Ovary (tissue), 9 donors: ENCODE data around the gene CCNJL. TPM values are rescaled to one million over a fixed set of nuclear protein-coding genes. Genes with fewer than 3 reads are reported as not detected.

Experiments used
- DNase-seq, 5 donors: peaks; one replicate each; pipeline ENCODE4 v3.0.0-alpha.2; 2019 to 2020
- H3K27ac ChIP-seq, 2 donors: fragments of 200-600 bp; one replicate each; pipeline versions ENCODE4 v1.5.1 to v1.8.0; 2019 to 2022
- H3K27me3 ChIP-seq: fragments of 200-600 bp; one replicate; pipeline ENCODE4 v1.8.0; 2022
- H3K36me3 ChIP-seq: fragments of 200-600 bp; sonication (generic); one replicate; pipeline ENCODE4 v1.5.1; 2019
- H3K4me1 ChIP-seq: one replicate; pipeline ENCODE4 v1.8.1; 2013; ENCODE audit warnings: mild to moderate bottlenecking, moderate library complexity; ENCODE audit not compliant: insufficient read depth
- H3K4me3 ChIP-seq: fragments of 200-600 bp; sonication (generic); one replicate; pipeline ENCODE4 v1.5.1; 2017
- H3K9me3 ChIP-seq, 2 donors: fragments of 200-600 bp in 1 of 2; sonication (generic) in 1 of 2; one replicate each; pipeline versions ENCODE4 v1.5.1 to v1.8.1; 2013 to 2019; ENCODE audit warnings: mild to moderate bottlenecking in 1 of 2, moderate library complexity in 1 of 2
- CTCF ChIP-seq, 3 donors: fragments of 450-650 bp in 2 of 3; fragments of 200-600 bp in 1 of 3; IDR thresholded peaks; one replicate each; pipeline versions ENCODE4 v1.5.1 to v1.8.0; 2016 to 2022; ENCODE audit warnings: antibody characterized with exemption in 3 of 3, mild to moderate bottlenecking in 1 of 3
- EP300 ChIP-seq: sonication (generic); formaldehyde crosslinking; IDR thresholded peaks from one replicate; pipeline ENCODE4 v1.6.1; 2017; ENCODE audit warnings: antibody characterized with exemption
- POLR2A ChIP-seq: fragments of 450-650 bp; IDR thresholded peaks from one replicate; pipeline ENCODE4 v1.6.1; 2017; ENCODE audit warnings: antibody characterized with exemption, mild to moderate bottlenecking, moderate library complexity
- WGBS, 3 donors: extraction: QIAGEN DNeasy Blood & Tissue Kit in 1 of 3; methylation state at CpG; one replicate each; pipeline versions ENCODE4 v1.1.5 to v1.1.7; 2013 to 2017; 5-methylcytosine and 5-hydroxymethylcytosine counted together
- intact Hi-C, 4 donors: fragments of 100-400 bp; cut with DNase I; formaldehyde crosslinking; loops; one replicate each; pipeline versions ENCODE4 v1.11.0 to v1.15.1; 2022 to 2023
- polyA plus RNA-seq, 2 donors: library from polyadenylated mRNA; stranded (reverse); fragments of 200-250 nt in 1 of 2; fragments of 350-450 nt in 1 of 2; fragmentation: Illumina TruSeq in 1 of 2; extraction: RNeasy Lipid Tissue Mini Kit (QIAGEN cat#74804) in 1 of 2; gene quantifications; one replicate each; pipeline ENCODE4 v1.2.3, GENCODE V29; 2013 to 2014
- total RNA-seq, 7 donors: library from RNA; depleted of rRNA in 2 of 7; stranded (reverse); fragments of >200 nt in 2 of 7; fragmentation: NEBNext Ultra II Directional in 3 of 7; extraction: Animal tissue kit (Norgen Biotek cat#: 25700) in 3 of 7; gene quantifications; one replicate each; pipeline versions ENCODE4 v1.1.0 to v1.2.4, GENCODE V29; 2016 to 2023
- donor health status: DM: no; HTN: no; CAD: no; lungs with moderate emphysema.
- donor health status: DM: no; HTN: no; CAD: no.
- donor health status: Bipolar disorder and iron deficiency.
- donor health status: DM: yes; HTN: yes; CAD: no.
- donor health status: DM: no; HTN: no; CAD: no.
- donor health status: DM: yes; HTN: yes; CAD: no.

CCNJL gene
- total and polyA plus RNA-seq, 9 donors, result 3.4 to 11.8 (median 6.3) TPM

DNA sequence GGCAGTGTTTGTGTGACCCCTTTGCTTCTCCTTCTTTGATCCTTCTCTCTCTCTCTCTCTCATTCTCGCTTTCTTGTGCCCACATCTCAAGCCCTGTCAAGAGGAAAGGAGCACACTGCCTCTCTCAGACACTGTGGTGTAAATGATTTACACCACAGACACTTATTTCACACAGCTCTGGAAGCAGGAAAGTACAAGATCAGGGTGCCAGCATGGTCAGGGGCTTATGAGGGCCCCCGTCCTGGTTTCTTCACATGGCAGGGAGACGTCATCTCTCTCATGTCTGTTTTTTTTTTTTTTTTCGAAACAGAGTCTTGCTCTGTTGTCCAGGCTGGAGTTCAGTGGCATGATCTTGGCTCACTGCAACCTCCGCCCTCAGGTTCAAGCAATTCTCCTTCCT is 76.6 kb downstream of the CCNJL start:
- H3K27ac ChIP-seq, result no peak overlapping the region
- 93 to 94% (median 94%) methylated on average over 5 of the region's 5 CpGs for WGBS, 3 donors
- no peak overlapping the region for H3K4me3 ChIP-seq
- H3K36me3 ChIP-seq, result no peaks in the 10 kb centered on the region
- DNase-seq, result no peak
- TF ChIP-seq EP300, result no peak
- TF ChIP-seq CTCF (IDR thresholded peaks at IDR 0.05), result no peak
- no peak for TF ChIP-seq POLR2A
- intact Hi-C loops, result no loop called here
- no peaks in the 10 kb centered on the region for H3K4me1 ChIP-seq
- no peaks in the 10 kb centered on the region for H3K27me3 ChIP-seq
- no peaks in the 10 kb centered on the region for H3K9me3 ChIP-seq

- H3K4me3 ChIP-seq, result no peak overlapping the region
- no peaks in the 10 kb centered on the region for H3K36me3 ChIP-seq
- H3K4me1 ChIP-seq, result no peaks in the 10 kb centered on the region
- 80 to 84% (median 83%) methylated on average over 5 of the region's 5 CpGs for WGBS, 3 donors
- no peak overlapping the region for H3K27ac ChIP-seq
- DNase-seq, result no peak
- no peaks in the 10 kb centered on the region for H3K9me3 ChIP-seq
- no peaks in the 10 kb centered on the region for H3K27me3 ChIP-seq
- TF ChIP-seq CTCF (IDR thresholded peaks at IDR 0.05) (no peak), EP300 (no peak), POLR2A (no peak)
- intact Hi-C loops, result no loop called here
These were observed 79.1 kb downstream of the CCNJL start for GRCh38 chr5:160233215-160233614.

- H3K4me3 ChIP-seq, result no peak overlapping the region
- TF ChIP-seq CTCF (IDR thresholded peaks at IDR 0.05) (no peak), POLR2A (no peak), EP300 (no peak)
- intact Hi-C loops, result no loop called here
- no peaks in the 10 kb centered on the region for H3K36me3 ChIP-seq
- 84 to 86% (median 86%) methylated on average over 10 of the region's 10 CpGs for WGBS, 3 donors
- H3K27ac ChIP-seq, result no peak overlapping the region
- no peaks in the 10 kb centered on the region for H3K4me1 ChIP-seq
- H3K9me3 ChIP-seq, result no peaks in the 10 kb centered on the region
- H3K27me3 ChIP-seq, result no peaks in the 10 kb centered on the region
- no peak for DNase-seq
These were observed 80.5 kb downstream of the CCNJL start for GRCh38 chr5:160231783-160232342.

DNA sequence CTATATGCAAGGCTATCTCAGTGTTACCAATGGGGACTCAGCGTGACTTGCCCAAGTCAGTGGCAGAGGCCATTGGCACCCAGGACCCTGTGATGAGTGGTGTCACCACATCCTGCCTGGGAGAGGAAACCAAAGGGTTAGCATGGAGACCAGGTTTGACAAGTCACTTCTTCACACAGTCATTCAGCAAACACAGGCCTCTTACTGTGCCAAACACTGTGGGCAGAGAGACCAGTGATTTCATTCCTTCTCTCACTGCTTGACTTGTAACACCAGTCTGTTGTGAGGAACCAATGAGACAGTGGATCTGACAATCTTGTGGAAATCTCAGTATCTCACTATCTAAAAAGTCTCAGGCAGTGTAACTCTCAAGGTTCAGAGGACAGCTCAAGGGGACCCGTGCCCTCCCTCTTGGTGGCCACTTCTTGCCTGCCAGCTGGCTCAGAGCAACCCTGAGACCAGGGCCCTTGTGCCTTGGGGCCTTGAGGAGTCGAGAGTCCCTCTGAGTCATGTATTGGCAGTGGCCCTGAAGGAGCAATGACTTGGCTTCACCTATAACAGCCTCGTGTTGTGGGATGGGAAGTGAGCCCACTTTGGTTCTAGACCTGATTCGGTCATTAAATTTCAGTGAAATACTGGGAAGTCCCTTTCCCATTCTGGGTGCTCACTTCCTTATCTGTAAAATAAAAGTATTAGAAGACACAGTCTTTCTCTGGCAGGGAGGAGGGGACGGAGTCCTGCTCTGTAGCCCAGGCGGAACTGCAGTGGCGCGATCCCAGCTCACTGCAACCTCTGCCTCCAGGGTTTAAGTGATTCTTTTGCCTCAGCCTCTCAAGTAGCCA is 81.5 kb downstream of the CCNJL start:
- Histone ChIP-seq H3K27ac (no peak overlapping the region), H3K9me3 (no peaks in the 10 kb centered on the region), H3K4me1 (no peaks in the 10 kb centered on the region), H3K36me3 (no peaks in the 10 kb centered on the region), H3K4me3 (no peak overlapping the region), H3K27me3 (no peaks in the 10 kb centered on the region)
- intact Hi-C loops, result no loop called here
- no peak for DNase-seq
- TF ChIP-seq CTCF (IDR thresholded peaks at IDR 0.05), result no peak
- no peak for TF ChIP-seq POLR2A
- TF ChIP-seq EP300, result no peak
- 75 to 84% (median 83%) methylated on average over 9 of the region's 9 CpGs for WGBS, 3 donors
